Activated CD4-positive, alpha-beta T cell treated with anti-CD3 and anti-CD28 coated beads, Interleukin-2, amount 50 U/mL, for 24 hours (primary cell): ENCODE results near the gene CMIP.

Experiments used
- DNase-seq, 2 donors: peaks; one replicate each; pipeline ENCODE4 v3.0.0-alpha.2; 2020; ENCODE audit warnings: low read depth in 1 of 2, low spot score in 1 of 2

Gene CMIP

GRCh38 chr16:81633147-81633619 lies 188.6 kb downstream of the CMIP start:
- DNase-seq = no peak

- DNase-seq = no peak
Measured at GRCh38 chr16:81633680-81634379, 189.2 kb downstream of the CMIP start.

GRCh38 chr16:81634380-81635062 lies 189.9 kb downstream of the CMIP start:
- no peak for DNase-seq

GRCh38 chr16:81635063-81635937 lies 190.7 kb downstream of the CMIP start:
- DNase-seq = no peak

GRCh38 chr16:81636298-81636993 lies 191.8 kb downstream of the CMIP start:
- no peak for DNase-seq

- DNase-seq = no peak
Measured at GRCh38 chr16:81637336-81638235, 193.0 kb downstream of the CMIP start.

GRCh38 chr16:81638286-81638945 lies 193.8 kb downstream of the CMIP start:
- DNase-seq = no peak

GRCh38 chr16:81639348-81639747 lies 194.7 kb downstream of the CMIP start:
- DNase-seq = no peak

- DNase-seq = no peak
Measured at GRCh38 chr16:81639931-81640680, 195.5 kb downstream of the CMIP start.

- no peak for DNase-seq
Measured at GRCh38 chr16:81640681-81641070, 196.1 kb downstream of the CMIP start.

GRCh38 chr16:81641395-81642106 lies 196.9 kb downstream of the CMIP start:
- no peak for DNase-seq

GRCh38 chr16:81642107-81642436 lies 197.5 kb downstream of the CMIP start:
- no peak for DNase-seq

- DNase-seq = no peak
Measured at GRCh38 chr16:81642943-81643342, 198.3 kb downstream of the CMIP start.

GRCh38 chr16:81645266-81645694 lies 200.7 kb downstream of the CMIP start:
- no peak for DNase-seq

GRCh38 chr16:81645925-81646324 lies 201.3 kb downstream of the CMIP start:
- no peak for DNase-seq

- DNase-seq = no peak
Measured at GRCh38 chr16:81646561-81646960, 202.0 kb downstream of the CMIP start.

- no peak for DNase-seq
Measured at GRCh38 chr16:81647527-81647926, 202.9 kb downstream of the CMIP start.

GRCh38 chr16:81649561-81650184 lies 205.1 kb downstream of the CMIP start:
- DNase-seq = no peak
